MCF 10A (cell line): Measurements from ENCODE around the gene CHST6. TPM values are rescaled to one million over a fixed set of nuclear protein-coding genes. Genes with fewer than 3 reads are reported as not detected.

Source experiments
- BruUV-seq: library from RNA; stranded (reverse); fragments of 400-500 nt; replicated peaks from 2 replicates; lab custom pipeline; 2021; lab: Mats Ljungman, UMichigan
- CTCF ChIA-PET: fragments of 300-600 bp; sonication (Branson Sonifier 250); formaldehyde crosslinking; extraction: SDS; loops from one replicate; lab custom pipeline; 2021; ENCODE audit warnings: antibody characterized with exemption, inconsistent platforms; lab: Yijun Ruan, JAX
- POLR2A ChIA-PET: fragments of 300-600, 350-650 bp; sonication (Branson Sonifier 250); formaldehyde crosslinking; extraction: SDS; loops from one replicate; lab custom pipeline; 2020; ENCODE audit warnings: antibody characterized with exemption, inconsistent platforms; lab: Yijun Ruan, JAX
- DNase-seq: peaks from one replicate; pipeline ENCODE4 v3.0.0-alpha.2; 2018; ENCODE audit not compliant: unreplicated experiment
- H3K27ac Mint-ChIP-seq: one replicate; pipeline ENCODE4 v1.8.0; 2022; ENCODE audit warnings: mild to moderate bottlenecking, low read depth, mixed read lengths; ENCODE audit not compliant: unreplicated experiment
- H3K27me3 Mint-ChIP-seq: one replicate; pipeline ENCODE4 v1.8.0; 2022; ENCODE audit warnings: mixed read lengths; ENCODE audit not compliant: insufficient read depth, unreplicated experiment
- H3K36me3 Mint-ChIP-seq: one replicate; pipeline ENCODE4 v1.8.0; 2022; ENCODE audit warnings: mild to moderate bottlenecking, moderate library complexity, mixed read lengths; ENCODE audit not compliant: insufficient read depth, unreplicated experiment
- H3K4me1 Mint-ChIP-seq: one replicate; pipeline ENCODE4 v1.8.0; 2022; ENCODE audit warnings: mixed read lengths; ENCODE audit not compliant: insufficient read depth, unreplicated experiment
- H3K4me3 Mint-ChIP-seq: one replicate; pipeline ENCODE4 v1.8.0; 2022; ENCODE audit warnings: mild to moderate bottlenecking, moderate library complexity, mixed read lengths; ENCODE audit not compliant: unreplicated experiment
- H3K9me3 Mint-ChIP-seq: one replicate; pipeline ENCODE4 v1.8.0; 2022; ENCODE audit warnings: mixed read lengths; ENCODE audit not compliant: unreplicated experiment
- intact Hi-C: fragments of 100-400 bp; cut with micrococcal nuclease; formaldehyde crosslinking; loops from 2 replicates; pipeline ENCODE4 v1.14.1; 2022
- total RNA-seq: library from RNA; stranded (reverse); gene quantifications from 2 replicates; pipeline ENCODE4 v1.2.3, GENCODE V29; 2022
- TF ChIP-seq, protein P1 (sequence below): fragments of 200-600 bp; IDR thresholded peaks from one replicate; pipeline ENCODE4 v1.8.0; 2022; ENCODE audit warnings: antibody characterized with exemption, mild to moderate bottlenecking; ENCODE audit not compliant: unreplicated experiment

CHST6 gene
- total RNA-seq, 1 experiment from 2014 or later = 0.16 TPM

DNA sequence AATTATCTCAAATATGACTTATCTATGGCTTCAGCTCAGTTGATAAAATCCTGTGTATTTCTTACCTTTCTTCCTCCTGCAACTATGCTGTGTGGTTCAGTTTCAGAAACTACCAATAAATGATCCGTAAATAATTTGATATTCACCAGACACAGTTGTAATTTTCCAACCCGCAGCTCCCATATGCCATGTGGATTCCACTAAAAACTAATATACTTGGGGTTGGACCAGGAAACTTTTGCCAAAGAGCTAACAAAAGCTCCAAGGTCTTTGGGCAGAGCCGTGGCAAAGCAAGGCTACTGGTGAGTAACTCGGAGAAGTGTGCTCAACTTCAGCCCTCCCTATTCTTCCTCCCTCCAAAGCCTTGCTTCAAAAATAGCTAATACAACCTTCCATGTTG, 2.3 kb upstream of the CHST6 start:
- DNase-seq = no peak
- ChIA-PET CTCF (interaction anchor here (0.9 to 2.6 kb wide), 7 partner anchors 10 to 53 kb away, joined by 3 to 20 read pairs (median 7); no protein-coding TSS in a partner anchor), POLR2A (interaction anchor here (0.7 to 1.1 kb wide), 7 partner anchors 8 to 34 kb away, joined by 3 to 5 read pairs (median 3); no protein-coding TSS in a partner anchor)
- TF ChIP-seq, protein P1, sequence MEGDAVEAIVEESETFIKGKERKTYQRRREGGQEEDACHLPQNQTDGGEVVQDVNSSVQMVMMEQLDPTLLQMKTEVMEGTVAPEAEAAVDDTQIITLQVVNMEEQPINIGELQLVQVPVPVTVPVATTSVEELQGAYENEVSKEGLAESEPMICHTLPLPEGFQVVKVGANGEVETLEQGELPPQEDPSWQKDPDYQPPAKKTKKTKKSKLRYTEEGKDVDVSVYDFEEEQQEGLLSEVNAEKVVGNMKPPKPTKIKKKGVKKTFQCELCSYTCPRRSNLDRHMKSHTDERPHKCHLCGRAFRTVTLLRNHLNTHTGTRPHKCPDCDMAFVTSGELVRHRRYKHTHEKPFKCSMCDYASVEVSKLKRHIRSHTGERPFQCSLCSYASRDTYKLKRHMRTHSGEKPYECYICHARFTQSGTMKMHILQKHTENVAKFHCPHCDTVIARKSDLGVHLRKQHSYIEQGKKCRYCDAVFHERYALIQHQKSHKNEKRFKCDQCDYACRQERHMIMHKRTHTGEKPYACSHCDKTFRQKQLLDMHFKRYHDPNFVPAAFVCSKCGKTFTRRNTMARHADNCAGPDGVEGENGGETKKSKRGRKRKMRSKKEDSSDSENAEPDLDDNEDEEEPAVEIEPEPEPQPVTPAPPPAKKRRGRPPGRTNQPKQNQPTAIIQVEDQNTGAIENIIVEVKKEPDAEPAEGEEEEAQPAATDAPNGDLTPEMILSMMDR = no peak
- H3K9me3 Mint-ChIP-seq = no peaks in the 10 kb centered on the region
- BruUV-seq = no TSS peak
- no peak overlapping the region for H3K27ac Mint-ChIP-seq
- intact Hi-C loops = no loop called here
- peaks cover 11% of the 10 kb centered on the region for H3K4me1 Mint-ChIP-seq
- H3K27me3 Mint-ChIP-seq = no peaks in the 10 kb centered on the region
- no peak overlapping the region for H3K4me3 Mint-ChIP-seq
- peaks cover 5% of the 10 kb centered on the region for H3K36me3 Mint-ChIP-seq

DNA sequence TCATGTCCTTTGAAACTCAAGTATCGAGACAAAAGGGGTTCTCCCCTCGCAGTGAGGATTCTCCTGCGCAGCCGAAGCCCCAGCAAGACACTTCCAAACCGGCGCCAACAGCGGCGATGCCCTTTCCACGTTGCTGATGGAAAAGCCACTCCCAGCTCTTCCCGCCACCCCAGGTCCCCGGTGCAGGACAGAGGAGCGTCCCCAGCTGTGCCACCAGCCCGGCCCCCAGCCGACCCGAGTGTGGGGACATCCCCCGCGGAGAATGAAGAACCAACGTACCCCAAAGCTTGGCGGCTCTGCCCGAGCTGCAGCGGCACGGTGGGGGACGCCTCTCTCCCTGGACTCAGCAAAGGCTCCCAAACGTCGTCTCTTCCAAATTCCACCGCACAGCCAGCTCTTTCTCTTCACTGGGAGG, 573 bp downstream of the CHST6 start:
- intact Hi-C loops = no loop called here
- Mint-ChIP-seq H3K27me3 (no peaks in the 10 kb centered on the region), H3K4me3 (no peak overlapping the region), H3K36me3 (peaks cover 5% of the 10 kb centered on the region), H3K9me3 (no peaks in the 10 kb centered on the region), H3K4me1 (no peaks in the 10 kb centered on the region), H3K27ac (no peak overlapping the region)
- CTCF ChIA-PET = interaction anchor here (0.5 to 2.1 kb wide), 5 partner anchors 22 to 700 kb away, joined by 3 to 8 read pairs (median 3); no protein-coding TSS in a partner anchor
- DNase-seq = no peak
- POLR2A ChIA-PET = interaction anchor here (1.1 kb wide), 1 partner anchor 11 kb away, joined by 3 read pairs; no protein-coding TSS in a partner anchor
- BruUV-seq = no TSS peak
- TF ChIP-seq, protein P1 = no peak

DNA sequence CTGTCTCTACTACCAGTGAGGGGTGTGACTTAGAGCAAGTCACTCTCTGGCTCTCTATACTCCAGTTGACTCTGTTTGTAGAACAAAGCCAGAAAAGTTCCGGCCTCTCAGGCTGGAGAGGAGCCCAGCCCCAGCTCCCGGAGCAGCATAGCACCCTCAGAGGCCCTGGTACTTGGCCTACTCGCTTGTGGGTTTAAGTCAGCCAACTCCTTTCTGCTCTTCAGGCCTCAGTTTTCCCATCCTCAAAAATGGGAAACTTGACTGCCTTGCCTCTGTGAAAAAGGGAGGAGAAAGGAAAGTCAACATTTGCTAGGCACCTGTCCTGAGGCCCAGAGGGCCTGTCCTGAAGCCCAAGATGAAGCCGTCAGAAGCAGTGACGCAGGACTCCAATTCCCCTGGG, 1.1 kb downstream of the CHST6 start:
- no peaks in the 10 kb centered on the region for H3K9me3 Mint-ChIP-seq
- H3K36me3 Mint-ChIP-seq = peaks cover 5% of the 10 kb centered on the region
- H3K4me3 Mint-ChIP-seq = no peak overlapping the region
- intact Hi-C loops = no loop called here
- H3K4me1 Mint-ChIP-seq = no peaks in the 10 kb centered on the region
- TF ChIP-seq, protein P1 = no peak
- no peak overlapping the region for H3K27ac Mint-ChIP-seq
- H3K27me3 Mint-ChIP-seq = no peaks in the 10 kb centered on the region
- BruUV-seq = no TSS peak
- no peak for DNase-seq
- ChIA-PET CTCF (interaction anchor here (0.5 to 2.1 kb wide), 6 partner anchors 22 to 294 kb away, joined by 3 to 8 read pairs (median 4); no protein-coding TSS in a partner anchor), POLR2A (no interaction called here)

DNA sequence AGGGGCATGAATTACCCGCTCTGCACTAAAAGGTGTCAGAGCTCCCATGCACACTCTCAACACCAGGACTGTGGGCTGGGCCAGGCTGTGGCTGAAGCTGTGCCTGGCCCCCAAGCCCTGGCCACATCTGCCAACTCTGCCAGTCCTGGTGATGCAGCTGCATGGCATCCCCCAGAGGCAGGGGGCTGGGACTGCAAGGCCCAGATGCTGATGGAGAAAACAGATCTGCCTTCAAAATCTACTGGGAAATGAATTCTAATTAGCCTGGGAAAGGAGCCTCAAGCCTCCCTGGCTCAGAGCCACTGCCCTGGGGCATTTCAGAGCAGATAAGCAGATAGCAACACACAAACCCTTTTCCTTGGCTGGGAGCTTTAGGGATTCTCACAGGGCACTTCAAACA, 3.4 kb downstream of the CHST6 start:
- DNase-seq = no peak
- TF ChIP-seq, protein P1 = peak; percentile 17
- H3K9me3 Mint-ChIP-seq = no peaks in the 10 kb centered on the region
- H3K4me1 Mint-ChIP-seq = peaks cover 5% of the 10 kb centered on the region
- no peaks in the 10 kb centered on the region for H3K27me3 Mint-ChIP-seq
- POLR2A ChIA-PET = interaction anchor here (1.1 kb wide), 1 partner anchor 74 kb away, joined by 3 read pairs; the partner anchor contains the start of gene GABARAPL2
- H3K27ac Mint-ChIP-seq = no peak overlapping the region
- H3K36me3 Mint-ChIP-seq = peaks cover 5% of the 10 kb centered on the region
- no peak overlapping the region for H3K4me3 Mint-ChIP-seq
- intact Hi-C loops = no loop called here
- BruUV-seq = no TSS peak
- CTCF ChIA-PET = interaction anchor here (0.8 to 1.5 kb wide), 7 partner anchors 8 to 26 kb away, joined by 3 to 9 read pairs (median 3); no protein-coding TSS in a partner anchor
